Measurements from ENCODE around the gene ZNG1A.
"Not testable (repeated sequence)": the region's sequence is repeated elsewhere in the genome, so short reads cannot be mapped to it uniquely, and the experiment has no call there.

The ZNG1A gene

DNA sequence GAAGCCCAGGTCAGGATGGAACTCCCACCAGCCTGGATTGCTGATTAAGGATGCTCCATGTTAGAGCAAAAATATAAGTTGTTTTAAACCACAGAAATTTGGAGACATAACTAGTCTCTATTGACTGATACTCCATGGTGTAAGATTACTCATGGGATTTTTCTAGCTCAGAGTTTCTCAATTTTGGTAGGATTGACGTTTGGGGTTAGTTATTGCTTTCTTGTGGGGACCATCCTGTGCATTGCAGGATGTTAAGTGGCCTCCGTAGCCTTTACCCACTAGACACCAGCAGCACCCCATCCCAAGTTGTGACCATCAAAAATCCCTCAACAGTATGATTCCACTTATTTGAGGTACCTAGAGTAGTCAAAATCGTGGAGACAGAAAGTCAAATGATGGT is 80.1 kb downstream of the ZNG1A start:
- DNase-seq (ENCODE audit: low read depth) = not testable (repeated sequence)

DNA sequence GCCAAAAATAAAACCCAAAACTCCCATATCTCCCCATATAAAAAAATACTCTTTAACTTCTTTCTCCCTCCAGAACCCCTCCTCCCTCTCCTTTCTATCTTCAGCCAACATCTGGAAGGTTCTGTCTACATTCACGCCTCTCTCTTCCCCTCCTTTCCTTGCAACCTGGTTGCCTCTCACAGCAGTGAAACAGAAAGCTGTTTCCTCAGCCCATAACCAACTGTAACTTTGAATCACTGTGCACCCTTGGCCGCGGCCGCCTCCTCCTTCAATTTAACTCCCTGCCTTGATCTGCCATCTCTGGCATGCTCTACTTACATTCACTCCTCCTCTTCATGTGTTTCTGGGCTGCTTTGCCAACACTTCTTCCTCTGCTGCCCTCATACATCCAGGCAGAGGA is 83.9 kb downstream of the ZNG1A start:
- not testable (repeated sequence) for DNase-seq (ENCODE audit: low read depth)

DNA sequence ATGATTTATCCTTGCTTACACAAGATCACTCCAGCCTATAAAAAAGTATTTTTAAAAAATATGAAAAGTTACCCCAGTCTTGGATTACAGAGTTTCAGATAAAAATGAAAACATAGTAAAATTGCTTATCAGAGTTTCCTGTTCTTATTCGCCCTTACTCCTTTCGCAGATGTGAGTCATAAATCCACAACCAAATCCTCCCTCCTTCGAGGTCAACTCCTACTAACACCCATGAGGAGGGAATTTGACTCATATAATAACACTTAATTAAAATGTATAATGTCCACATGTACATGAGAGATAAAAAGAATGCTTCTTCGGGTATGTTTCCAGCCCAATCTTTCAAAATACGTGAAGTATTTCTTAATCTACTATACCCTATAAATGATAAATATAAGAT is 84.5 kb downstream of the ZNG1A start:
- DNase-seq (ENCODE audit: low read depth) = not testable (repeated sequence)

DNA sequence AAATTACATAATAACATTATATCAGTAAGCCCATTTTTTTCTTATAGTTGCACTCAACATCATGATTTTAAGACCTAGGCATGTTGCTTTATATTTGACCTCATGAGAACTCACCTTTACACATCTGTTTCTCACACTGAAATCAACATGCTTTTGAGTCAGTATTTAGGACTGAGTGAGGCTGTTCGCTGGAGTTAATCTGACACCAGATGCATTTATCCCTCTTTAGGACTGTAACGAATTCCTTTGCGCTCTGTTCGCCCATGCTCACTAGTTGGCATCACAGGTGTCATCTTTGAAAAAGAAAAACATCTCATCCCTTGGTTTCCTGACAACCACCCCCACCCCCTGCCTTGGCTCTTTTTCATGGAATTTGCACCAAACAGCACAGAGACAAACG is 84.9 kb downstream of the ZNG1A start:
- not testable (repeated sequence) for DNase-seq (ENCODE audit: low read depth)

DNA sequence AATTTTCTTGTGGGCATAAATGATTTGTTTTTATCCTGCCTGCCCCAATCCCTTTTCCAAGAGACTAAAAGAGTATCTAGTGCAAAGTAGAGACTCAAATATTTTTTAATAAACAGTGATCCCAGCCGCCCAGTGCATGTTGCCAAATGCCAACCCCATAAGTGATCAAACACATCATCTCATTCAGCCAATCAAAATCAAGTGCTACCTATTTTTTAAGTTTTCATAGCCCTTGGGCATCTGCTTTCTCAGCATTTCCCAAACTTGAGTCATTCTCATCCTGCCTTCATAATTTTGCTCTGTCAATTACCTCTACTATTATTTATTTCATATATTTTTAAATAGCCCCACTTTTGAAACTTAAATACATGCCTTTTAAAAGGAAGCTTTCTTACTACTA is 88.0 kb downstream of the ZNG1A start:
- not testable (repeated sequence) for DNase-seq (ENCODE audit: low read depth)

DNA sequence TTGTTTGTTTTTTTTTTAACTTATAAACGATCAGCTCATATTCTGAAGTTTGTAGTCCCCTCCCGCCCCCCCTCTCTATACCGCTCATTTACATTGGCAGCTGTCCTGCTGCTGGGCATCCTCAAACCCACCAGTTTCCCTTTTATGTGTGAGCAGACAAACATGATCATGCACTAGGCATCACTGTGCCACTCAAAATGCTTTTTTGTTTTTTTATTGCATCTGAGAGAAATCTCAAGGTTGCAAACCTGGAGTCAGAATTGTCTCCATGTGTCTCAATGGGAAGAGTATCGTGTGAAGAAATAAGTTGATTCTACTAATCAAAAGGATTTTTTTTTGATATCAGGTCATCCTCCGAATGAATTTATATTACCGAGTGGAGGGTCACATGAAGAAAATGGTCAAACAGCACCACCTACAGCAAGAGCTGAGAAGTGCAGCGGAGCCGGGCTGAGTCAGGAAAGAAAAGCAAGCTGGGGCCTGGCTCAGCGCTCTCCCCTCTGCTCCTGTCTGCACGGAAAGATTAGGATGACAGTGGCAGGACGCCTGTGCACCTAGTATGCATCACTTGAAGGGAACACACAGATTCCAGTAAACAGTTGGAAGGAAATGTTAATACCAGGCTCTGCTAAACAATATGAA is 90.3 kb downstream of the ZNG1A start:
- DNase-seq (ENCODE audit: low read depth) = not testable (repeated sequence)

DNA sequence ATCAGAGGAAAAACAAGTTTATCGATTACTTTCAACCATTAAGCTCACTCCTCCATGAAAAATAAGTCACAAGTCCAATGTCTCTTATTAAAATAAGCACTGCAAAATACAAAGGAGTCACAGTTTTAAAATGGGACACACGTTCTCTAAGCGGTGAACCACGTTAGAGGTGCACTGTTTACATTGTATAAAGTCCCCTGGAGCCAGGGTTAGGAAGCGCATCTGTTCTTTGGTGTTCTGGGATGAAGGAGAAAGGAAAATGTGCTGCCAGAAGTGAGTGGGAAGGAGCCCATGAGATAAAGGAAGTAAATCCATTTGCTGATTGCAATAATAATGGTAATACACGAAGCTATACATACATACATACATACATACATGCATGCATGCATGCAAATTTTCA is 91.0 kb downstream of the ZNG1A start:
- DNase-seq (ENCODE audit: low read depth) = not testable (repeated sequence)

DNA sequence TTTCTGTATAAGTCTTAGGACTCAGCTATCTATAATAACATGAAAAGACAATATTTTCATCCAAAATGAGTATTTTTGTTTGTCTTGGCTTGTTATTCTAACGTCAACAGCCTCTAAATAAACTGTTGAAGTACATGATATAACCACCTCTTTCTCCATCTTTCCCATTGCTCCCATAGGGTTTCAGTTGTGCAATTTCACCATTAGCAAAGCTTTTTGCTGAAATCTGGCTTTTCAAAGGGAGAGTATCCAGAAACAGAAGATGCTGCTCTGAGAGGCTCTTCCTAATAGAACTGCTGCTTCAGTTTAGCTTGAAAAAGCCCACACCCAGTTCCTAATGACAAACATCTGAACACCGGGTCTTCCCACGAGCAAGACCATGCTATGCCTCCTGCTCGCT is 91.8 kb downstream of the ZNG1A start:
- not testable (repeated sequence) for DNase-seq (ENCODE audit: low read depth)

DNA sequence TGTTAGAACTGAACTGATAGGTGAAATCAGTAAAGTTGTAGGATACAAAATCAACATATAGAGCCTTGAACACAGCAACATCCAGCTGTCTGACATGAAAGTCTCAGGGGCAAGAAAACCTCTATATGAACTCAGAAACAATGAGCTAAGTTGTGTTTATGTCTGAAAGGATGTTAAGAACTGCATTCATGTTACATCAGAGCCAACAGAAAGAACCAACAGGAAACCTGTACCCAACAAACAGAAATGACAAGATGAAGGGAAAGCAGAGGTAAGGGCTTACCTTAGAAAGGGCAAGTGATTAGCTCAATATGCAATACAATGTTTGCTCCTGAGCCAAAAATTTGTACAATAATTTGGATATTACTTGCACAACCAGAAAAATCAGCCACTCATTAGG is 92.2 kb downstream of the ZNG1A start:
- DNase-seq (ENCODE audit: low read depth) = not testable (repeated sequence)

DNA sequence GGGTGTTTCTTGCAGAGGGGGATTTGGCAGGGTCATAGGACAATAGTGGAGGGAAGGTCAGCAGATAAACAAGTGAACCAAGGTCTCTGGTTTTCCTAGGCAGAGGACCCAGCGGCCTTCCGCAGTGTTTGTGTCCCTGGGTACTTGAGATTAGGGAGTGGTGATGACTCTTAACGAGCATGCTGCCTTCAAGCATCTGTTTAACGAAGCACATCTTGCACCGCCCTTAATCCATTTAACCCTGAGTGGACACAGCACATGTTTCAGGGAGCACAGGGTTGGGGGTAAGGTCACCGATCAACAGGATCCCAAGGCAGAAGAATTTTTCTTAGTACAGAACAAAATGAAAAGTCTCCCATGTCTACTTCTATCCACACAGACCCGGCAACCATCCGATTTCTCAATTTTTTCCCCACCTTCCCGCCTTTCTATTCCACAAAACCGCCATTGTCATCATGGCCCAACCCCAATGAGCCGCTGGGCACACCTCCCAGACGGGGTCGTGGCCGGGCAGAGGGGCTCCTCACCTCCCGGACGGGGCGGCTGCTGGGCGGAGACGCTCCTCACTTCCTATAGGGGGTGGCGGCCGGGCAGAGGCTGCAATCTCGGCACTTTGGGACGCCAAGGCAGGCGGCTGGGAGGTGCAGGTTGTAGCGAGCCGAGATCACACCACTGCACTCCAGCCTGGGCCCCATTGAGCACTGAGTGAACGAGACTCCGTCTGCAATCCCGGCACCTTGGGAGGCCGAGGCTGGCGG is 95.7 kb downstream of the ZNG1A start:
- not testable (repeated sequence) for DNase-seq (ENCODE audit: low read depth)

DNA sequence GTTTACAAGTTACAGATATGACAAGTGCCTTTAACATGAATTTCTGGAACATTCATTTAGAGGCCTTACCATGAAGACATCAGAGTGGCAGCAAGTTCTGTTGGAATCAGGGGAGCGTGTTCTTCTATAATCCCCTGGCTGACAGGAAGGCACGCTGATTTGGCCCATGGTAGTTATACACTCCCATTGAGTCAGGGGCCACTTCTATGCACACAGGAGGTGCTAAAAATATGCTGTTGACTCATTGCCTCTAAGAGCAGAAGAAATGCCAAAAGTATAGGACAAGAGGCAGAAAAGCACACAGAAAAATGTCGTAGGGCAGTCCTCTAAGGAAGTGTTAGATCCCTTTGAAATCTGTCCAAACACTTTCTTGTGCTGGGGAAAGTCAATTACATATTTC is 100.5 kb downstream of the ZNG1A start:
- not testable (repeated sequence) for DNase-seq (ENCODE audit: low read depth)

DNA sequence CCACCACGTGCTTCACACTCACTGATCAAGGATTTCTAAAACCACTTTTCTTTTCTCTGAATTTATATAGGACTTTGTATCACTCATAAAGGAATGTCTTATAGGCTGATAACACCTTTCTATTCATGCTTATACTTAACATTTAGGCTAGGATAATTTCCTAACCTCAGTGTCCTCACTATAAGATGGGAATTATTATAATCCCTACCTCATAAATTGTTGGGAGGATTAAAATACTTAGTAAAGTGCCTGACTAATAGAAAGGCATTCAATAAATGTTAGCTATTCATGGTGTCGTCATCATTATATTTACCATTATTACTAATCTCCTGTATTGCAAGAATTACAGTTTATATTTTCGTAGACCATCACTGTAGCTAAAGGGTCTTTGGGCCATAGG is 102.5 kb downstream of the ZNG1A start:
- not testable (repeated sequence) for DNase-seq (ENCODE audit: low read depth)

DNA sequence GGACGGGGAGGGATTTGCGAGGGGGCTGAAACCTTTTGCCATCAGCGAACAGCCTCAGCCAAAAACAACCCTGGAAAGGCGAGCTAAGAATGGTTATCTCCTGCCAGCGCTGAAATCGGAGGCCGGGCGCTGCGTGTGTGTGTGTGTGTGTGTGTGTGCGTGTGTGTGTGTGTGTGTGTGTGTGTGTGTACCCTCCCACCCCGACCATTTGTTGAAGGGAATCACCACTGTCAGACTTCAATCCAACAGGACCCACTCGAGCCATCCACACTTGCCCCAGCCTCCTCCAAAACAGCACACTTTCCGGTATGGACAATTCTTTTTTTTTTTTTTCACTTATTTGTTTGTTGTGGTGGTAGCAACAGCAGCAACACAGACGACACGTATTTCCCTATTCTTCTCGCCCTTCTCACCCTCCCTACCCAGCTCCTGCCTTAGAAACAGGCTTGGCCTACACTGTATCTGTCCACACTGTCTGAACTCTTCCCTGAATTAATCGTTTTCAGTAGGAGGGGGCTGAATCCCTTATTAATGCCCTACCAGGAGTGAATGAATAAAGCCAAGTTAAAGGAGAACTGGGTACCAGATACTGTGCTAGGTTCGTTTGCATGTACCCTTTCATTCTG is 104.8 kb downstream of the ZNG1A start:
- DNase-seq (ENCODE audit: low read depth) = not testable (repeated sequence)

DNA sequence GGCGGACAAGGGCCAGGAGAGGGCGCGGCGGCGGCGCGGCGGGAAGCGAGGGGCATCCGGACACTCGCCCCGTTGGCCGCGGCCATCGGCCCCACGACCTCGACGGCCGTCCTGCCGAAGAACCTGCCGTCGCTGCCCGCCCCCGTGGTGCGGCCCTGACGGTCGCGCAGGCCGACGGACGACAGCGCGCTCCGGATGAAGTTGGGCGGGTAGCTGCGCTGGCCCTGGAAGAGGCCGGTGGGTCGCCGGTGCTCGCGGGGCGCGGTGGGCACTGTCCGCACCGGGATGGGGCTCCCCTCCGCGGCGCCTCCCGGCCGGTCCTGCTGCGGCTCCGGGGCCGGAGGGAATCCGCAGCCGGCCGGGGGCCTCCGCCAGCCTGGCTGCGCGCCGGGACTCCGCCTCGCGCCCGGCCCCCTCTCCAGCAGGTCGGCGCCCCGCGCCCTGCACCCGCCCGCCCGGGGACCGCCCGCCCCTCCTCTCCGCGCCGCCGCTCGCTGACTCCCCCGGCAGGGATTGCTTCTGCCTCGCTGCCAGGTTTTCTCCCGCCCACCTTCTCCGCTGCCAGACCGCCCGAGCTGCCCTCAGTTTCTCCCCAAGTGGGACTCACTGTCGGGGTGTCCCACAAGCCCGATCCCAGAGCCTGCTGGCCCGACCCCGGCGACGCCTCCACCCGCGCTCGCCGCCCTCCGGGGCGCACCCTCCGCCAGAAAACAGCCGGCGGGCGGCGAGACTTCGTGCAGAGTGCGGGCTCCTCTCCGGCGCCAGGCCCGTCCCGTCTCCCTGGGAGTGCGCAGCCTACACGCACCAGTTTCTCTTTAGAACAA is 105.6 kb downstream of the ZNG1A start:
- DNase-seq (ENCODE audit: low read depth) = not testable (repeated sequence)

All from stromal cell of bone marrow (primary cell).